Embryonic facial prominence (tissue), 1 donor: ENCODE measurements around the gene STAM.

ENCODE experiments used
- DNase-seq: peaks from one replicate; pipeline ENCODE4 v3.0.0-alpha.2; 2016; ENCODE audit errors: extremely low spot score

The STAM gene

GRCh38 chr10:17730667-17731066 is 86.7 kb downstream of the STAM start:
- DNase-seq, result no peak

GRCh38 chr10:17731331-17732020 is 87.5 kb downstream of the STAM start:
- no peak for DNase-seq

DNA sequence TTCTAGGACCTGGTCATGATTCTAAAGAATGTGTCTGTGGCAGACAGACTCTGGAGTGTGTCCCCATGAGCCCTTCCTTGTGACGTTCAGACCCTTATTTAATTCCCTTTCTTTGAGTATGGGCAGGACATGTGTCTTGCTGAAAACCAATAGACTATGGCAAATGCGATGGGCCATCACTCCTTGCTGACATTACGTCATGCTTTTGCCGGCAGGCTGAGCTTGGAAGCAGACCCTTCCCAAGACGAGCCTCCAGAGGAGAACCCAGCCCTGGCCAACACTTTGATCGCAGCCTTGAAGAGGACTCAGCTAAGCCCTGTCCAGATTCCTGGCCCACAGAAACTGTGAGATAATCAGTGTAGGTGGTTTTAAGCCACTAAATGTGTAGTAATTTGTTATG is 89.7 kb downstream of the STAM start:
- no peak for DNase-seq

GRCh38 chr10:17734432-17735080 is 90.6 kb downstream of the STAM start:
- DNase-seq, result no peak

DNA sequence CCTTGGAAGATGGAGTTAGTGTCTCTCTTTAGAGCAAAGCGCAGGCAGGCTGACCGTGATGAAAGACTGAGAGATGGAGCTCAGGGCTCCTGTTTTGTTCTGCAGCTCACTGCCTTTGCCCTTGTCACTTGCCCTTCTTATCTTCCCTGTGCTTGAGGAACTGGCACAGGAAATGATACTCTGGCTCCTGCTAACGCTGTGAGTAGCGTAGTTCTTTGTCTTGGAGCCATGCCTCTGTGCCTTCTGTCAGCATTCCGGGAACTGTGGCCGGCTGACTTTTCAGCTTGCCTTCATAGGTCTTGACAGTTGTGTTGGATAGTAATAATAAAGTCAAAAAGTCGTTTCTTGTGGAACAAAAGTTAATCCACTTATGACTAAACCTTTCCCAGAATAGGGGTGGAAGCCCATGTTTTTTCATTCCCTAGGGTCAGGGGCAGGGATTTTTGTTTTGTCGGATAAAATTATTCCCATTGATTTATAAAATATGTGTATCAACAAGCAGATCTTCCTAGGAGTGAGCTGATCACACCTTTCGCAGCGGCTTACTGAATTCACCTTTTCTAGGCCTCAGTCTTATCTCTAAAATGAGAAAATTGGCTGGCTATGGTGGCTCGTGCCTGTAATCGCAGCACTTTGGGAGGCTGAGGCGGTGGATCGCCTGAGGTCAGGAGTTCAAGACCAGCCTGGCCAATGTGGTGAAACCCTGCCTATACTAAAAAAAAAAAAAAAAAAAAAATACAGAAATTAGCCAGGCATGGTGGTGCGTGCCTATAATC is 91.4 kb downstream of the STAM start:
- DNase-seq, result no peak

- no peak for DNase-seq
These were observed 92.3 kb downstream of the STAM start for GRCh38 chr10:17736223-17736622.

GRCh38 chr10:17737027-17737965 is 93.3 kb downstream of the STAM start:
- DNase-seq, result no peak

DNA sequence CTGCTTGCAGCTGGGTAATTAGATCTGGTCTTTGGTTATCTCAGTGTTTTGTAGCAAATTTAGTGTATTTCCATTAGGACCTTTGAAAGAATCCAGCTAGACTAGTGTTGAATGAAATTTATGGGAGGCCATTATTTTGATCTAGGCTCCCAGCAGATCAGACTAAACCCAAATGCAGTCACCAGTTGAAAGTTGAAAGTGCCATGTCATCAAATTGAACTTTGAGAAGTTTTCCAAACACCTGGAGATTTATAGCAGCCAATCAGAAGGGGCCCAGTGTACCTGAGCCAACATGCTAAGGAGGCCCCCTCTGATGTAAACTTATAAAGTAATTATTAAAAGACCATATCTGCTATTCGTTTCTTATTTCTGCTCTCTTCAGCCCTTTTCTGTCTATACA is 96.7 kb downstream of the STAM start:
- DNase-seq, result no peak

DNA sequence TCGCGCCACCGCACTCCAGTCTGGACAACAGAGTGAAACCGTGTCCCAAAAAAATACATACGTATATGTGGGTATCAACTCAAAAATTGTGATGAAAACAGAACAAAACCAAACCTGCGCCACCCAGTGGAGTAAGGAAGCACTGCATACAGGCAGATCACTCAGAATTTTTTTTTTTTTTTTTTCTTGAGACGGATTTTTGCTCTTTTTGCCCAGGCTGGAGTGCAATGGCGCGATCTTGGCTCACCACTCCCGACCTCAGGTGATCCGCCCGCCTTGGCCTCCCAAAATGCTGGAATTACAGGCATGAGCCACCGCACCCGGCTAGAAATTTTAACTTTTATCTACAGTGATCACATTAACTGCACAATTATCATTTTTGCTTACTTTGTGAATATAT is 99.0 kb downstream of the STAM start:
- DNase-seq, result no peak

DNA sequence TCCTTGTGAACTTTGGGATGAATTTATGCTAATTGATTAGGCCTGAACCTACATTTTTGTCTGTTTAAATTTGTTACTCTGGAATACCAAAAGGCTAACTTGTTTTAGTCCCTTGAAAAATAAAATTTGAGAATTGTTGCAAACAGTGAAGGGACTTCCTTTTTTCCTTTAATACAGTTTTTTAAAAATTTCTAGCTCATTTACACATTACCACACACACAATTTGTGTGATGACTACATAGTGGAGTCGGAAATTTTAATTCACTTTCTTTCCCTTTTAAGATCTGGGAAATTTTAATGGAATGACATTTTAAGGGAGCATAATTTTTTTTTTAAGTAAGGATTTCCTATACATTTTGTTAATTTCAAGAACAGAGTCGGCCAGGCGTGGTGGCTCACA is 99.5 kb downstream of the STAM start:
- DNase-seq, result no peak

DNA sequence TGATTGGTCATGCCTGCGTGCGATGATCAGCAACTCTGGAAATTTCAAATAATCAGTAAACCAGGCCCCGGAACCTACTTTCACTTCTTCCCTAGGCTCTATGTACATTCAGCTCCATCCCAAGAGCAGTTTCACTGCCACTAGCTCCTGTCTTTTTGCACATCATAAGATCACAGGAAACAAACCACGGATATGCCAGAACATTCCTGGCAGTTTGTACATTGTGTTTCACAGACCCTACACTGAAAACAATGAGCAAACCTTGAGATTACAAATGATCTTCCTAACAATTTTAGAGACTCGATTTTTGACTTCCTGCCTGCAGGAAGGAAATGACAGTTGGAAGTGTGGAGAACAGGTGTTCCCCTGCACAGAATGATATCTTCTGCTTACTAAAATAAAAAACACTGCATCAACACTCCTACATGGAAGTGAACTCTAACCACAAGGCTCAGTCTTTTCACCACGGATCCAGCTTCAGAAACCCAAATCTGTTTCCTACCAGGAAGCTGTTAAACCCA is 100.5 kb downstream of the STAM start:
- no peak for DNase-seq

- DNase-seq, result no peak
These were observed 104.1 kb downstream of the STAM start for GRCh38 chr10:17747883-17748550.

- no peak for DNase-seq
These were observed 105.9 kb downstream of the STAM start for GRCh38 chr10:17749890-17750289.

GRCh38 chr10:17751781-17752445 is 108.0 kb downstream of the STAM start, which contains the start of gene TMEM236:
TMEM236 (plus strand) TSS chr10:17752201; CDS start chr10:17752296, 95 bp downstream.
- no peak for DNase-seq

DNA sequence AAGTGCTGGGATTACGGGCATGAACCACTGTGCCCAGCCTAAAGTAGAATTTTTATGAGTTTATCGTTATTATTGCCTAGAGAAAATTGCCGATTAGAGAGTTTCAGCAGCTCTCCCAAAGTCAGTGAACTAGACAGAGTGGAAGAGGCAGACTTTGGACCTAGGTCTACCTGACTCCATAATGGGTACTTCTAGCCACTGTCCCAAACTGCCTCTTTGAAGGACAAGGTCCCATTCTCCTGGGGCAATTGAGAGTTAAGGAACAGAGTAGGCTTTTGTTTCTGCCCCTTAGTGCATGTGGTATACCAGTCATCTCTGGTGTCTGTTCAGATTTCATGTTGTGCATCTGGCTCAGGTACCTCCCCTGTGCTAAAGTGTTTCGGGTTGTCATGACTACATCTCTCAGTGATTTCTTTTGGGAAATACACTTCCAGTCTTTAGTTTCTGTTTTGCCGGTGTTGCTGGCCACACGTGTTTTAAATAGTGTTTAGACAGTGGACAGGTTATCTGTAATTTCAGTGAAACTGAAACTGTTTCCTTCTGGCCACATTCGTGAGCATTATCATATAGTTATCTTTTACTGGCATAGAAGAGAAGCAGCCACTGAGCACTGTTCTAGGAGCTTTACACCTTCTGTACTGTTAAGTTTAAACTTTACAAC is 112.7 kb downstream of the STAM start:
- no peak for DNase-seq

GRCh38 chr10:17758200-17758599 is 114.2 kb downstream of the STAM start:
- no peak for DNase-seq

DNA sequence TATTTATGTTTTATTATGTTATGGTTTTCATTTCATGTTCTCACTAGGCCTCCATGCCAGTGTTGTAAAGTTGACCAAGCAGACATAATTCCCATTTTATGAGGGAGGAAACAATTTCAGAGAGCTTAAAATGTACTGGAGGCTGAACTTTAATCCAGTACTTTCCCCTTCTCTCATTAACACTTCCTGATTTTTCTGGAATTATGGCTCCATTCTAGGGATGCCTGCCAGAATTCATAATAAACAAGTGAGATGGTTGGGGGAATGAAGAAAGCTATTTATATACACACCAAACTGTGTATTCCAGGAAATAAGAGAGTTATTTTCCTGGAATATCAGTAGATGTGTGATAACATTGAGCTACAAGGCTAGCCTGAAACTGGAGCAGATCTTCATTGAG is 114.9 kb downstream of the STAM start:
- DNase-seq, result no peak

GRCh38 chr10:17764142-17764541 is 120.2 kb downstream of the STAM start:
- DNase-seq, result no peak

DNA sequence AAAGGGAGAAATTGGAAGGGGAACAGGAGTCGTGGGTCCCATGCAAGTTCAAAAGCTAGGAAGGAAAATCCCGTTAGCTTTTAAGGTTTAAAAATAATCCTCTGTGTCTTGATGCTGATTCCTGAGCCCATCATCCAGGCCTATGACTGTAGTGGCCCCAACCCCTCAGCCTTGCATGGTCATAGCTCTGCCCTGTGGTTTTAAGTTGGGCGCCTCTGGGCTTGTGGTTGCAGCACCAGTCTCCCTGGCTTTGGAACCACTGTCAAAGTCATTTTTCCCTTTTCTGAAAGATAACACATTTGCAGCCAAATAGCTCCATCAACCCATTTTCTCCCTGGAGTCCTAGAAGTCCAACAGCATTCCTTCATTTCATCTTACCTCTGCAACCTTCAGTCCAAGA is 121.7 kb downstream of the STAM start:
- no peak for DNase-seq
